HG03066 (cell line): ENCODE results near the gene WDFY1.

Source experiments
- ATAC-seq: cut with Tn5 transposase; IDR thresholded peaks from one replicate; pipeline ENCODE4 v1.9.1; 2021; ENCODE audit warnings: low read depth; ENCODE audit not compliant: unreplicated experiment

Gene WDFY1

GRCh38 chr2:223826995-223827394 is 118.1 kb downstream of the WDFY1 start:
- no peak for ATAC-seq
